H9 (cell line): ENCODE results near the gene MSL1. TPM values are rescaled to one million over a fixed set of nuclear protein-coding genes. Genes with fewer than 3 reads are reported as not detected.

Experiments
- DNase-seq: peaks from one replicate; pipeline ENCODE4 v3.0.0-alpha.2; 2017
- H2AFZ ChIP-seq: one replicate; pipeline ENCODE4 v1.6.1; 2013; ENCODE audit warnings: mild to moderate bottlenecking, low read length, control low read depth, moderate library complexity
- H2AK5ac ChIP-seq: 2 replicates; pipeline ENCODE4 v1.6.1; 2013; ENCODE audit warnings: low read length, control low read depth, mixed read lengths; ENCODE audit not compliant: insufficient read length
- H2BK120ac ChIP-seq: one replicate; pipeline ENCODE4 v1.6.1; 2013; ENCODE audit warnings: low read depth, mild to moderate bottlenecking, low read length, control low read depth, inconsistent platforms; ENCODE audit not compliant: poor library complexity, severe bottlenecking
- H2BK12ac ChIP-seq: 2 replicates; pipeline ENCODE4 v1.6.1; 2013; ENCODE audit warnings: low read length, control low read depth, mixed read lengths, low read depth; ENCODE audit not compliant: insufficient read length
- H2BK15ac ChIP-seq: 2 replicates; pipeline ENCODE4 v1.6.1; 2013; ENCODE audit warnings: low read depth, low read length, control low read depth
- H2BK20ac ChIP-seq: one replicate; pipeline ENCODE4 v1.6.1; 2013; ENCODE audit warnings: low read depth, mild to moderate bottlenecking, low read length, control low read depth, inconsistent platforms; ENCODE audit not compliant: poor library complexity, severe bottlenecking
- H2BK5ac ChIP-seq: 2 replicates; pipeline ENCODE4 v1.6.1; 2013; ENCODE audit warnings: low read length, control low read depth, mixed read lengths; ENCODE audit not compliant: insufficient read length
- H3K14ac ChIP-seq: 2 replicates; pipeline ENCODE4 v1.6.1; 2013; ENCODE audit warnings: low read length, control low read depth; ENCODE audit not compliant: insufficient read depth
- H3K18ac ChIP-seq: 2 replicates; pipeline ENCODE4 v1.6.1; 2013; ENCODE audit warnings: low read depth, mild to moderate bottlenecking, mixed read lengths, low read length, control low read depth; ENCODE audit not compliant: insufficient read length
- H3K23ac ChIP-seq: 2 replicates; pipeline ENCODE4 v1.6.1; 2013; ENCODE audit warnings: low read length, control low read depth, mixed read lengths, low read depth; ENCODE audit not compliant: insufficient read length
- H3K23me2 ChIP-seq: 2 replicates; pipeline ENCODE4 v1.6.1; 2013; ENCODE audit warnings: low read depth, mild to moderate bottlenecking, mixed read lengths, low read length, control low read depth; ENCODE audit not compliant: insufficient read length, poor library complexity, severe bottlenecking
- H3K27ac ChIP-seq: 2 replicates; pipeline ENCODE4 v1.5.1; 2013; ENCODE audit warnings: low read length, control low read depth, mixed read lengths, low read depth; ENCODE audit not compliant: insufficient read length
- H3K27me3 ChIP-seq: 2 replicates; pipeline ENCODE4 v1.6.1; 2013; ENCODE audit warnings: low read length, control low read depth, inconsistent platforms; ENCODE audit not compliant: insufficient read depth
- H3K4ac ChIP-seq: 2 replicates; pipeline ENCODE4 v1.6.1; 2013; ENCODE audit warnings: low read depth, mild to moderate bottlenecking, control low read depth, inconsistent platforms, low read length, moderate library complexity
- H3K4me1 ChIP-seq: 2 replicates; pipeline ENCODE4 v1.6.1; 2013; ENCODE audit warnings: low read length, control low read depth, inconsistent platforms; ENCODE audit not compliant: insufficient read depth
- H3K4me2 ChIP-seq: 2 replicates; pipeline ENCODE4 v1.6.1; 2013; ENCODE audit warnings: low read length, control low read depth, mixed read lengths; ENCODE audit not compliant: insufficient read length, insufficient read depth
- H3K56ac ChIP-seq: 2 replicates; pipeline ENCODE4 v1.6.1; 2013; ENCODE audit warnings: low read depth, mild to moderate bottlenecking, mixed read lengths, low read length, control low read depth; ENCODE audit not compliant: insufficient read length
- H3K79me1 ChIP-seq: 2 replicates; pipeline ENCODE4 v1.6.1; 2013; ENCODE audit warnings: low read depth, mild to moderate bottlenecking, moderate library complexity, low read length, control low read depth, inconsistent platforms; ENCODE audit not compliant: insufficient read depth, poor library complexity, severe bottlenecking
- H3K79me2 ChIP-seq: 2 replicates; pipeline ENCODE4 v1.6.1; 2013; ENCODE audit warnings: low read length, control low read depth, inconsistent platforms; ENCODE audit not compliant: insufficient read depth
- H3K9ac ChIP-seq: 2 replicates; pipeline ENCODE4 v1.6.1; 2013; ENCODE audit warnings: low read length, control low read depth, mixed read lengths; ENCODE audit not compliant: insufficient read length; ENCODE audit errors: extremely low read depth
- H3K9me3 ChIP-seq: one replicate; pipeline ENCODE4 v1.6.1; 2013; ENCODE audit warnings: low read depth, low read length, inconsistent platforms; ENCODE audit not compliant: control insufficient read depth
- H3T11ph ChIP-seq: one replicate; pipeline ENCODE4 v1.6.1; 2013; ENCODE audit warnings: mild to moderate bottlenecking, low read length, control low read depth, inconsistent platforms
- H4K20me1 ChIP-seq: one replicate; pipeline ENCODE4 v1.6.1; 2013; ENCODE audit not compliant: control insufficient read depth, insufficient read length, insufficient read depth
- H4K5ac ChIP-seq: 2 replicates; pipeline ENCODE4 v1.6.1; 2013; ENCODE audit warnings: low read depth, mild to moderate bottlenecking, mixed read lengths, low read length, control low read depth; ENCODE audit not compliant: insufficient read length
- H4K8ac ChIP-seq: replicated peaks from 2 replicates; pipeline ENCODE4 v1.6.1; 2013; ENCODE audit warnings: low read length, control low read depth, mixed read lengths, low read depth; ENCODE audit not compliant: insufficient read length
- H4K91ac ChIP-seq: 2 replicates; pipeline ENCODE4 v1.6.1; 2013; ENCODE audit warnings: low read depth, mild to moderate bottlenecking, moderate library complexity, mixed read lengths, low read length, control low read depth; ENCODE audit not compliant: insufficient read length
- H3K27ac Mint-ChIP-seq, 3 experiments: 2 replicates in 2 of 3; 3 replicates in 1 of 3; pipeline ENCODE4 v1.8.0; 2020 to 2021; ENCODE audit warnings: mixed read lengths in 3 of 3, mild to moderate bottlenecking in 1 of 3, moderate library complexity in 1 of 3
- H3K27me3 Mint-ChIP-seq: 2 replicates; pipeline ENCODE4 v1.8.0; 2021; ENCODE audit warnings: low read depth, mild to moderate bottlenecking, moderate library complexity, mixed read lengths
- H3K36me3 Mint-ChIP-seq, 3 experiments: 2 replicates in 2 of 3; 3 replicates in 1 of 3; pipeline ENCODE4 v1.8.0; 2020 to 2021; ENCODE audit warnings: low read depth in 3 of 3, mixed read lengths in 3 of 3; ENCODE audit not compliant: insufficient read depth in 1 of 3
- H3K4me1 Mint-ChIP-seq, 2 experiments: 2 replicates each; pipeline ENCODE4 v1.8.0; 2020; ENCODE audit warnings: mixed read lengths in 2 of 2
- H3K4me3 Mint-ChIP-seq, 2 experiments: 2 replicates in 1 of 2; 3 replicates in 1 of 2; pipeline ENCODE4 v1.8.0; 2020 to 2021; ENCODE audit warnings: mild to moderate bottlenecking in 2 of 2, mixed read lengths in 2 of 2, moderate library complexity in 1 of 2
- H3K9me3 Mint-ChIP-seq, 2 experiments: 2 replicates in 1 of 2; 3 replicates in 1 of 2; pipeline ENCODE4 v1.8.0; 2020; ENCODE audit warnings: mild to moderate bottlenecking in 2 of 2, mixed read lengths in 2 of 2, moderate library complexity in 1 of 2
- CTCF ChIP-seq: fragments of 200-600 bp; sonication (generic); conservative IDR thresholded peaks from 3 replicates; pipeline ENCODE4 v1.8.0; 2021; ENCODE audit warnings: antibody characterized with exemption, mild to moderate bottlenecking
- WGBS: extraction: QIAGEN DNeasy Blood & Tissue Kit; methylation state at CpG from one replicate; pipeline ENCODE4 v1.1.7; 2013; ENCODE audit warnings: missing lambda C conversion rate, low lambda C conversion rate, mixed read lengths; ENCODE audit not compliant: insufficient read length; ENCODE audit errors: extremely low coverage; 5-methylcytosine and 5-hydroxymethylcytosine counted together
- total RNA-seq: library from RNA; stranded (reverse); gene quantifications from 2 replicates; pipeline ENCODE4 v1.2.1, GENCODE V29; 2021

MSL1 gene
- total RNA-seq, 1 experiment from 2014 or later = 105 TPM

GRCh38 chr17:40158438-40159013, 36.8 kb downstream of the MSL1 start:
- no peaks in the 10 kb centered on the region for H3K27me3 ChIP-seq
- no peak overlapping the region for H3K4ac ChIP-seq
- H3K4me2 ChIP-seq = no peak overlapping the region
- H3K36me3 Mint-ChIP-seq = peaks cover 26 to 64% (median 51%) of the 10 kb centered on the region in 3 experiments
- no peak overlapping the region for H3K4me3 Mint-ChIP-seq
- H3K4me1 Mint-ChIP-seq = no peaks in the 10 kb centered on the region
- no peak overlapping the region for H2BK12ac ChIP-seq
- H3K27me3 Mint-ChIP-seq = no peaks in the 10 kb centered on the region
- H2AK5ac ChIP-seq = no peak overlapping the region
- WGBS = no CpG with 5 or more reads among the region's 3 CpGs
- no peak overlapping the region for H3K18ac ChIP-seq
- no peak overlapping the region for H2AFZ ChIP-seq
- DNase-seq = no peak
- H3K79me2 ChIP-seq = no peaks in the 10 kb centered on the region; the same call in 1 of the 2 replicates
- H4K5ac ChIP-seq = no peak overlapping the region
- no peak overlapping the region for H3K56ac ChIP-seq
- no peak overlapping the region for H2BK120ac ChIP-seq
- no peak overlapping the region for H2BK20ac ChIP-seq
- H2BK5ac ChIP-seq = no peak overlapping the region
- H3K9me3 Mint-ChIP-seq = no peaks in the 10 kb centered on the region
- H3K9ac ChIP-seq = no peak overlapping the region
- H3K27ac ChIP-seq = no peak overlapping the region
- no peaks in the 10 kb centered on the region for H3K9me3 ChIP-seq
- no peak overlapping the region for H2BK15ac ChIP-seq
- no peak overlapping the region for H3K14ac ChIP-seq
- H3K4me1 ChIP-seq = no peaks in the 10 kb centered on the region
- no peaks in the 10 kb centered on the region for H4K20me1 ChIP-seq
- H3K79me1 ChIP-seq = peaks cover 6% of the 10 kb centered on the region
- no peak overlapping the region for H3K23ac ChIP-seq
- no peak for TF ChIP-seq CTCF
- H4K8ac ChIP-seq = no peak overlapping the region
- H3T11ph ChIP-seq = no peak overlapping the region
- no peak overlapping the region for H4K91ac ChIP-seq
- no peaks in the 10 kb centered on the region for H3K23me2 ChIP-seq
- peak overlapping the region in 2 of 3 experiments; percentile 3 to 31; a peak in 2 of 7 replicates for H3K27ac Mint-ChIP-seq
